ENCODE results near the gene RERE.
"Not testable (repeated sequence)": the region's sequence is repeated elsewhere in the genome, so short reads cannot be mapped to it uniquely, and the experiment has no call there.

Gene RERE

GRCh38 chr1:8598783-8599182, 218.7 kb downstream of the RERE start:
- in situ Hi-C loops (cut with MboI; ENCODE audit: low pct_unique_long_range_greater_than_20kb, low sequenced_read_pairs, unreplicated experiment): no loop called here
- DNase-seq (ENCODE audit: low spot score): no peak
- TF ChIP-seq CTCF (IDR thresholded peaks at IDR 0.05; ENCODE audit: extremely low read depth, insufficient read depth, missing control alignments): no peak

- TF ChIP-seq CTCF (IDR thresholded peaks at IDR 0.05; ENCODE audit: extremely low read depth, insufficient read depth, missing control alignments): no peak
- no peak for DNase-seq (ENCODE audit: low spot score)
- in situ Hi-C loops (cut with MboI; ENCODE audit: low pct_unique_long_range_greater_than_20kb, low sequenced_read_pairs, unreplicated experiment): no loop called here
These were observed 219.2 kb downstream of the RERE start for GRCh38 chr1:8598060-8598724.

- in situ Hi-C loops (cut with MboI; ENCODE audit: low pct_unique_long_range_greater_than_20kb, low sequenced_read_pairs, unreplicated experiment): no loop called here
- DNase-seq (ENCODE audit: low spot score): no peak
- no peak for TF ChIP-seq CTCF (IDR thresholded peaks at IDR 0.05; ENCODE audit: extremely low read depth, insufficient read depth, missing control alignments)
These were observed 220.0 kb downstream of the RERE start for GRCh38 chr1:8597455-8597854.

GRCh38 chr1:8595941-8596340, 221.5 kb downstream of the RERE start:
- no peak for TF ChIP-seq CTCF (IDR thresholded peaks at IDR 0.05; ENCODE audit: extremely low read depth, insufficient read depth, missing control alignments)
- DNase-seq (ENCODE audit: low spot score): peak; percentile 27
- in situ Hi-C loops (cut with MboI; ENCODE audit: low pct_unique_long_range_greater_than_20kb, low sequenced_read_pairs, unreplicated experiment): no loop called here

- TF ChIP-seq CTCF (IDR thresholded peaks at IDR 0.05; ENCODE audit: extremely low read depth, insufficient read depth, missing control alignments): no peak
- DNase-seq (ENCODE audit: low spot score): no peak
- in situ Hi-C loops (cut with MboI; ENCODE audit: low pct_unique_long_range_greater_than_20kb, low sequenced_read_pairs, unreplicated experiment): no loop called here
These were observed 222.1 kb downstream of the RERE start for GRCh38 chr1:8595332-8595731.

GRCh38 chr1:8593292-8593691, 224.1 kb downstream of the RERE start:
- DNase-seq (ENCODE audit: low spot score); in situ Hi-C loops (cut with MboI; ENCODE audit: low pct_unique_long_range_greater_than_20kb, low sequenced_read_pairs, unreplicated experiment): not testable (repeated sequence)

GRCh38 chr1:8591569-8591968, 225.9 kb downstream of the RERE start:
- in situ Hi-C loops (cut with MboI; ENCODE audit: low pct_unique_long_range_greater_than_20kb, low sequenced_read_pairs, unreplicated experiment): no loop called here
- DNase-seq (ENCODE audit: low spot score): no peak
- no peak for TF ChIP-seq CTCF (IDR thresholded peaks at IDR 0.05; ENCODE audit: extremely low read depth, insufficient read depth, missing control alignments)

Data from GM13977 (cell line).